SU-DHL-6 (cell line): ENCODE results near the gene SYPL1.

Experiments
- CTCF ChIP-seq: fragments of 200-600 bp; sonication (generic); IDR thresholded peaks from one replicate; pipeline ENCODE4 v1.5.1; 2017; ENCODE audit warnings: antibody characterized with exemption, mild to moderate bottlenecking, low read length, moderate library complexity; ENCODE audit not compliant: insufficient read depth, poor library complexity, severe bottlenecking
- EZH2phosphoT487 ChIP-seq: fragments of 200-600 bp; sonication (generic), shearing (Covaris generic); conservative IDR thresholded peaks from 2 replicates; pipeline ENCODE4 v1.6.1; 2018; ENCODE audit warnings: mild to moderate bottlenecking, antibody characterized with exemption, low read length, moderate library complexity, mixed read lengths

GRCh38 chr7:106116161-106116704, 4.1 kb upstream of the SYPL1 start:
- TF ChIP-seq CTCF (no peak), EZH2phosphoT487 (no peak)
